Neural cell (in vitro differentiated cells): Measurements from ENCODE around the gene UNC79. TPM values are rescaled to one million over a fixed set of nuclear protein-coding genes. Genes with fewer than 3 reads are reported as not detected.

Experiments
- H2AFZ ChIP-seq: fragments of 200-600, 300-800 bp; sonication (generic), shearing (Covaris generic); 2 replicates; pipeline ENCODE4 v1.6.0; 2014; ENCODE audit warnings: low read depth, mild to moderate bottlenecking, antibody characterized with exemption, low read length, moderate library complexity
- H3F3A ChIP-seq: fragments of 200-600 bp; shearing (Covaris generic); 2 replicates; pipeline ENCODE4 v1.6.1; 2016; ENCODE audit warnings: mild to moderate bottlenecking, moderate library complexity, mixed read lengths, antibody characterized with exemption, low read length; ENCODE audit not compliant: insufficient read depth, poor library complexity, severe bottlenecking
- H3K27ac ChIP-seq: fragments of 200-600, 300-800 bp; sonication (generic), shearing (Covaris generic); 2 replicates; pipeline ENCODE4 v1.5.1; 2014; ENCODE audit warnings: mild to moderate bottlenecking, low read length, moderate library complexity
- H3K27me3 ChIP-seq: fragments of 300-800, 200-600 bp; sonication (generic), shearing (Covaris generic); 2 replicates; pipeline ENCODE4 v1.6.0; 2014; ENCODE audit warnings: mild to moderate bottlenecking, low read depth, low read length, moderate library complexity; ENCODE audit not compliant: insufficient read depth
- H3K36me3 ChIP-seq: fragments of 300-800, 200-600 bp; sonication (generic), shearing (Covaris generic); 2 replicates; pipeline ENCODE4 v1.5.1; 2014; ENCODE audit warnings: mild to moderate bottlenecking, antibody characterized with exemption, low read length, moderate library complexity; ENCODE audit not compliant: insufficient read depth
- H3K4me2 ChIP-seq: fragments of 300-800, 200-600 bp; sonication (generic), shearing (Covaris generic); 2 replicates; pipeline ENCODE4 v1.6.0; 2014; ENCODE audit warnings: mild to moderate bottlenecking, low read length
- H3K4me3 ChIP-seq: fragments of 300-800, 200-600 bp; sonication (generic), shearing (Covaris generic); 2 replicates; pipeline ENCODE4 v1.5.1; 2014; ENCODE audit warnings: mild to moderate bottlenecking, low read length, moderate library complexity
- H3K79me2 ChIP-seq: fragments of 200-600 bp; shearing (Covaris generic); replicated peaks from 2 replicates; pipeline ENCODE4 v1.6.0; 2014; ENCODE audit warnings: mild to moderate bottlenecking, low read length, moderate library complexity; ENCODE audit not compliant: insufficient read depth
- H3K9ac ChIP-seq: fragments of 300-800, 200-600 bp; sonication (generic), shearing (Covaris generic); 2 replicates; pipeline ENCODE4 v1.6.1; 2016; ENCODE audit warnings: mild to moderate bottlenecking, low read length, mixed read lengths
- H3K9me2 ChIP-seq: fragments of 200-600 bp; shearing (Covaris generic); 2 replicates; pipeline ENCODE4 v1.6.1; 2016; ENCODE audit warnings: mild to moderate bottlenecking, low read length, mixed read lengths; ENCODE audit not compliant: insufficient read depth
- H3K9me3 ChIP-seq: fragments of 200-600, 300-800 bp; sonication (generic), shearing (Covaris generic); 2 replicates; pipeline ENCODE4 v1.6.1; 2016; ENCODE audit warnings: mild to moderate bottlenecking, mixed run types, low read length, moderate library complexity, mixed read lengths
- H4K20me1 ChIP-seq: fragments of 200-600 bp; shearing (Covaris generic); 2 replicates; pipeline ENCODE4 v1.6.1; 2016; ENCODE audit warnings: mild to moderate bottlenecking, mixed run types; ENCODE audit not compliant: insufficient read depth
- CTCF ChIP-seq: fragments of 450-650 bp; IDR thresholded peaks from 2 replicates; pipeline ENCODE4 v1.5.1; 2014; ENCODE audit warnings: antibody characterized with exemption, mild to moderate bottlenecking, moderate library complexity; ENCODE audit not compliant: poor library complexity, severe bottlenecking
- EP300 ChIP-seq: fragments of 450-650 bp; conservative IDR thresholded peaks from 2 replicates; pipeline ENCODE4 v1.6.1; 2014; ENCODE audit warnings: antibody characterized with exemption, mild to moderate bottlenecking, moderate library complexity; ENCODE audit not compliant: poor library complexity, severe bottlenecking
- EZH2 ChIP-seq: fragments of 200-600, 300-800 bp; shearing (Covaris generic), sonication (generic); IDR thresholded peaks from 2 replicates; pipeline ENCODE4 v1.6.1; 2014; ENCODE audit warnings: antibody characterized with exemption, low read length, borderline replicate concordance, mild to moderate bottlenecking; ENCODE audit not compliant: insufficient read depth, poor library complexity, severe bottlenecking
- MXI1 ChIP-seq: fragments of 450-650 bp; conservative IDR thresholded peaks from 2 replicates; pipeline ENCODE4 v1.6.1; 2014; ENCODE audit warnings: antibody characterized with exemption, mild to moderate bottlenecking; ENCODE audit not compliant: poor library complexity, severe bottlenecking
- POLR2AphosphoS5 ChIP-seq: IDR thresholded peaks from 2 replicates; pipeline ENCODE4 v1.6.1; 2012
- RAD21 ChIP-seq: fragments of 450-650 bp; conservative IDR thresholded peaks from 2 replicates; pipeline ENCODE4 v1.6.1; 2014; ENCODE audit warnings: antibody characterized with exemption, mild to moderate bottlenecking, moderate library complexity
- REST ChIP-seq: IDR thresholded peaks from 2 replicates; pipeline ENCODE4 v1.6.1; 2012; ENCODE audit warnings: borderline replicate concordance
- SMC3 ChIP-seq: fragments of 450-650 bp; conservative IDR thresholded peaks from 2 replicates; pipeline ENCODE4 v1.6.1; 2014; ENCODE audit warnings: antibody characterized with exemption, mild to moderate bottlenecking, moderate library complexity; ENCODE audit not compliant: poor library complexity
- TAF1 ChIP-seq: IDR thresholded peaks from 2 replicates; pipeline ENCODE4 v1.6.1; 2012; ENCODE audit warnings: low read depth
- polyA plus RNA-seq: library from polyadenylated mRNA; depleted of rRNA; stranded (reverse); fragments of >200 nt; gene quantifications from 2 replicates; pipeline ENCODE4 v1.2.3, GENCODE V29; 2014

UNC79 gene
- polyA plus RNA-seq, 1 donor from 2014 or later, result 22.6 TPM

- Histone ChIP-seq H4K20me1 (no peaks in the 10 kb centered on the region), H3K79me2 (no peaks in the 10 kb centered on the region), H3K4me3 (no peak overlapping the region), H3K27me3 (no peaks in the 10 kb centered on the region), H3K4me2 (no peak overlapping the region), H3K9me3 (no peaks in the 10 kb centered on the region), H3K9ac (no peak overlapping the region), H2AFZ (no peak overlapping the region), H3F3A (no peaks in the 10 kb centered on the region), H3K36me3 (peaks cover 21% of the 10 kb centered on the region), H3K27ac (no peak overlapping the region), H3K9me2 (no peaks in the 10 kb centered on the region)
- TF ChIP-seq TAF1 (no peak), RAD21 (no peak), POLR2AphosphoS5 (no peak), MXI1 (no peak), EZH2 (no peak), EP300 (no peak), SMC3 (no peak), CTCF (no peak), REST (no peak)
Observed at GRCh38 chr14:93582516-93582915, 151.8 kb downstream of the UNC79 start.

- Histone ChIP-seq H3K27ac (no peak overlapping the region), H3K27me3 (no peaks in the 10 kb centered on the region), H3K4me3 (no peak overlapping the region), H4K20me1 (no peaks in the 10 kb centered on the region), H3K9me3 (no peaks in the 10 kb centered on the region), H3K4me2 (no peak overlapping the region), H2AFZ (no peak overlapping the region), H3K9ac (no peak overlapping the region), H3K36me3 (peaks cover 13% of the 10 kb centered on the region), H3K79me2 (no peaks in the 10 kb centered on the region), H3F3A (no peaks in the 10 kb centered on the region), H3K9me2 (no peaks in the 10 kb centered on the region)
- TF ChIP-seq POLR2AphosphoS5 (no peak), CTCF (no peak), MXI1 (no peak), EZH2 (no peak), EP300 (no peak), SMC3 (no peak), RAD21 (no peak), TAF1 (no peak), REST (no peak)
Observed at GRCh38 chr14:93587330-93587729, 156.6 kb downstream of the UNC79 start.
